HepG2 (cell line): Measurements from ENCODE around the gene CLEC16A. TPM values are rescaled to one million over a fixed set of nuclear protein-coding genes. Genes with fewer than 3 reads are reported as not detected.

Experiments
- ATAC-seq: fragments of 200-7000 bp; cut with Tn5 transposase; 3 replicates; pipeline ENCODE4 v1.9.1; 2020; ENCODE audit warnings: mild to moderate bottlenecking, moderate library complexity
- BruUV-seq: library from RNA; stranded (reverse); fragments of 400-500 nt; replicated peaks from 2 replicates; lab custom pipeline; 2021; lab: Mats Ljungman, UMichigan
- CTCF ChIA-PET: fragments of 300-600 bp; formaldehyde crosslinking; extraction: SDS; loops from one replicate; lab custom pipeline; 2021; ENCODE audit warnings: low total read pairs, inconsistent platforms, low intra/inter-chr PET ratio; lab: Yijun Ruan, JAX
- POLR2A ChIA-PET: fragments of 350-600 bp; sonication (Branson Sonifier 250); formaldehyde crosslinking; loops from one replicate; lab custom pipeline; 2020; ENCODE audit warnings: antibody characterized with exemption, inconsistent platforms; lab: Yijun Ruan, JAX
- DNase-seq: peaks from one replicate; pipeline ENCODE4 v3.0.0-alpha.2; 2015; ENCODE audit warnings: low spot score
- FAIRE-seq: peaks from 3 replicates; lab custom pipeline; 2011; peaks lifted over from hg19 to GRCh38; lab: Jason Lieb, UNC
- H2AFZ ChIP-seq: one replicate; pipeline ENCODE4 v1.6.1; 2011; ENCODE audit warnings: low read length, inconsistent platforms
- H3K27ac ChIP-seq: fragments of 300-600 bp; 3 replicates; pipeline ENCODE4 v1.8.0; 2011; ENCODE audit warnings: mixed run types, mild to moderate bottlenecking, mixed read lengths, low read length, inconsistent platforms; ENCODE audit not compliant: insufficient read depth; ENCODE audit errors: extremely low read length
- H3K27me3 ChIP-seq, 2 experiments: fragments of 200-600 bp in 1 of 2; 2 replicates in 1 of 2; 3 replicates in 1 of 2; pipeline versions ENCODE4 v1.6.0 to v1.8.0; 2011; ENCODE audit warnings: low read length in 2 of 2, mild to moderate bottlenecking in 2 of 2, moderate library complexity in 2 of 2, inconsistent platforms in 1 of 2; ENCODE audit not compliant: insufficient read depth in 2 of 2, control insufficient read depth in 1 of 2
- H3K36me3 ChIP-seq, 2 experiments: fragments of 200-600 bp in 1 of 2; replicated peaks in 1 of 2; 2 replicates in 1 of 2; 3 replicates in 1 of 2; pipeline versions ENCODE4 v1.5.1 to v1.8.0; 2011; ENCODE audit warnings: low read length in 2 of 2, inconsistent platforms in 1 of 2; ENCODE audit not compliant: insufficient read depth in 2 of 2, control insufficient read depth in 1 of 2
- H3K4me1 ChIP-seq: 2 replicates; pipeline ENCODE4 v1.5.1; 2012; ENCODE audit warnings: low read length, inconsistent platforms; ENCODE audit not compliant: insufficient read depth
- H3K4me2 ChIP-seq: 2 replicates; pipeline ENCODE4 v1.6.0; 2011; ENCODE audit warnings: low read depth, low read length, inconsistent platforms
- H3K4me3 ChIP-seq, 3 experiments: fragments of 200-600 bp in 1 of 3; sonication (generic), shearing (Covaris generic) in 1 of 3; replicated peaks in 1 of 3; 2 replicates each; pipeline ENCODE4 v1.5.1; 2011 to 2016; ENCODE audit warnings: low read length in 3 of 3, inconsistent platforms in 2 of 3, low read depth in 2 of 3, mild to moderate bottlenecking in 2 of 3, control low read depth in 1 of 3, mixed read lengths in 1 of 3; ENCODE audit not compliant: insufficient read depth in 1 of 3
- H3K79me2 ChIP-seq: one replicate; pipeline ENCODE4 v1.6.1; 2011; ENCODE audit warnings: low read length, inconsistent platforms; ENCODE audit not compliant: insufficient read depth
- H3K9ac ChIP-seq: 2 replicates; pipeline ENCODE4 v1.6.0; 2011; ENCODE audit warnings: mild to moderate bottlenecking, low read depth, low read length, inconsistent platforms; ENCODE audit not compliant: insufficient read depth
- H3K9me3 ChIP-seq: 2 replicates; pipeline ENCODE4 v1.5.1; 2012; ENCODE audit warnings: mild to moderate bottlenecking, low read length
- H4K20me1 ChIP-seq: 2 replicates; pipeline ENCODE4 v1.6.0; 2011; ENCODE audit warnings: inconsistent platforms, mild to moderate bottlenecking, low read length, moderate library complexity; ENCODE audit not compliant: insufficient read depth
- CSRNP2 ChIP-seq: sonication (generic); formaldehyde crosslinking; conservative IDR thresholded peaks from 2 replicates; pipeline ENCODE4 v1.8.0; 2022; ENCODE audit warnings: low read depth, missing genetic modification reagents
- EP300 ChIP-seq, 3 experiments: sonication (generic) in 1 of 3; formaldehyde crosslinking in 1 of 3; IDR thresholded peaks; 2 replicates each; pipeline versions ENCODE4 v1.5.1 to v1.6.1; 2011 to 2020; ENCODE audit warnings: low read depth in 2 of 3, low read length in 2 of 3, borderline replicate concordance in 1 of 3, improper control_type of control experiment in 1 of 3, mild to moderate bottlenecking in 1 of 3, missing genetic modification reagents in 1 of 3, moderate library complexity in 1 of 3
- ETV5 ChIP-seq: IDR thresholded peaks from 2 replicates; pipeline ENCODE4 v1.6.1; 2018; ENCODE audit warnings: missing biosample characterization, missing genetic modification reagents, inconsistent platforms, borderline replicate concordance
- FOSL2 ChIP-seq: sonication (generic); formaldehyde crosslinking; IDR thresholded peaks from 2 replicates; pipeline ENCODE4 v1.4.0; 2020; ENCODE audit warnings: missing genetic modification reagents
- KAT2B ChIP-seq: fragments of 150-350 bp; IDR thresholded peaks from 2 replicates; pipeline ENCODE4 v1.6.1; 2014; ENCODE audit warnings: low read depth, low read length, borderline replicate concordance
- KDM2A ChIP-seq: sonication (generic); formaldehyde crosslinking; IDR thresholded peaks from 2 replicates; pipeline ENCODE4 v1.4.0; 2020; ENCODE audit warnings: low read depth, missing genetic modification reagents, borderline replicate concordance
- KLF11 ChIP-seq: IDR thresholded peaks from 2 replicates; pipeline ENCODE4 v1.6.1; 2016; ENCODE audit warnings: missing compliant biosample characterization
- SALL1 ChIP-seq: sonication (generic); formaldehyde crosslinking; IDR thresholded peaks from 2 replicates; pipeline ENCODE4 v1.8.0; 2022; ENCODE audit warnings: mild to moderate bottlenecking, missing genetic modification reagents
- TFAP4 ChIP-seq: sonication (generic); IDR thresholded peaks from 2 replicates; pipeline ENCODE4 v1.6.1; 2016; ENCODE audit warnings: low read depth, borderline replicate concordance
- ZBTB33 ChIP-seq: sonication (generic); formaldehyde crosslinking; IDR thresholded peaks from 2 replicates; pipeline ENCODE4 v1.4.0; 2020; ENCODE audit warnings: missing genetic modification reagents
- ZNF747 ChIP-seq: sonication (generic); formaldehyde crosslinking; IDR thresholded peaks from 2 replicates; pipeline ENCODE4 v1.8.1; 2023; ENCODE audit warnings: missing genetic modification reagents, mild to moderate bottlenecking, borderline replicate concordance
- WGBS: methylation state at CpG from one replicate; pipeline ENCODE4 v1.1.6; 2017; ENCODE audit warnings: low lambda C conversion rate; 5-methylcytosine and 5-hydroxymethylcytosine counted together
- in situ Hi-C: cut with HindIII; loops from 2 replicates; pipeline ENCODE4 v1.10.0; 2017; ENCODE audit warnings: low pct_unique_long_range_greater_than_20kb; ENCODE audit not compliant: extremely low pct_ligation_motif_present
- intact Hi-C: fragments of 100-400 bp; cut with micrococcal nuclease; formaldehyde crosslinking; loops from one replicate; pipeline ENCODE4 v1.10.0; 2022; ENCODE audit not compliant: unreplicated experiment
- polyA plus RNA-seq, 8 experiments: library from polyadenylated mRNA; depleted of rRNA in 3 of 8; stranded (reverse) in 7 of 8; unstranded in 1 of 8; fragments of >200 nt; fragmentation: Illumina TruSeq in 4 of 8; extraction: Trizol in 4 of 8; gene quantifications; 2 replicates each; pipeline versions ENCODE4 v1.2.1 to v1.2.3, GENCODE V29; 2011 to 2016; ENCODE audit warnings: low read depth in 4 of 8, missing spikeins in 1 of 8, mixed read lengths in 1 of 8; ENCODE audit not compliant: insufficient read depth in 1 of 8
- total RNA-seq, 5 experiments: library from RNA; depleted of rRNA; stranded (reverse); fragments of >200 nt; fragmentation: Illumina TruSeq; extraction: Trizol; gene quantifications; 2 replicates each; pipeline ENCODE4 v1.2.3, GENCODE V29; 2016; ENCODE audit warnings: low read depth in 1 of 5
- TF ChIP-seq, protein P1 (sequence below): sonication (generic); formaldehyde crosslinking; IDR thresholded peaks from 2 replicates; pipeline ENCODE4 v1.5.0; 2020; ENCODE audit warnings: missing genetic modification reagents
- TF ChIP-seq, protein P2 (sequence below): sonication (generic); formaldehyde crosslinking; IDR thresholded peaks from 2 replicates; pipeline ENCODE4 v1.4.0; 2020; ENCODE audit warnings: missing genetic modification reagents
- TF ChIP-seq, protein P3 (sequence below): sonication (generic); formaldehyde crosslinking; IDR thresholded peaks from 2 replicates; pipeline ENCODE4 v1.9.0; 2021; ENCODE audit warnings: missing genetic modification reagents, mild to moderate bottlenecking, borderline replicate concordance

The CLEC16A gene
- total and polyA plus RNA-seq, 2 of the 13 experiments (the other 11 are each of a cell fraction or from before 2014, with no cell fraction given), result 8.5 to 10.3 TPM

- FAIRE-seq (no peak), DNase-seq (peak; percentile 62), ATAC-seq (peak; percentile 10)
- Histone ChIP-seq H2AFZ (no peak overlapping the region), H3K27ac (no peak overlapping the region), H4K20me1 (peaks cover 12% of the 10 kb centered on the region; the same call in 1 of the 2 replicates), H3K27me3 (no peaks in the 10 kb centered on the region), H3K4me1 (peaks cover 37% of the 10 kb centered on the region), H3K9ac (no peak overlapping the region), H3K9me3 (no peaks in the 10 kb centered on the region), H3K4me3 (no peak overlapping the region; a peak in 1 of 6 replicates), H3K79me2 (no peaks in the 10 kb centered on the region), H3K4me2 (peak overlapping the region; percentile 38), H3K36me3 (no peaks in the 10 kb centered on the region)
- 12% methylated on average over 8 of the region's 8 CpGs for WGBS
- no TSS peak for BruUV-seq
- in situ Hi-C loops (no loop called here), intact Hi-C loops (no loop called here)
- ChIA-PET POLR2A (interaction anchor here (0.6 to 2.5 kb wide), 10 partner anchors 11 to 231 kb away, joined by 3 to 20 read pairs (median 4); partner anchors contain the start of gene SOCS1), CTCF (no interaction called here)
- TF ChIP-seq, protein P1, sequence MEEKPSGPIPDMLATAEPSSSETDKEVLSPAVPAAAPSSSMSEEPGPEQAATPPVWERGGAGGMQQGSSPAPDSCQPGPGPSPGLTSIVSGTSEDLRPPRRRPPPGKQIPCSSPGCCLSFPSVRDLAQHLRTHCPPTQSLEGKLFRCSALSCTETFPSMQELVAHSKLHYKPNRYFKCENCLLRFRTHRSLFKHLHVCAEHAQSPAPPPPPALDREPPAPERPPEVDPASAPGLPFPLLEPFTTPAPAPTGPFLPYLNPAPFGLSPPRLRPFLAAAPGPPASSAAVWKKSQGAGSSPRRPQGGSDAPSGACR, result no peak
- TF ChIP-seq TFAP4 (peak; percentile 68; the same call in 1 of the 2 replicates), ZBTB33 (0 out of 2 replicates have a peak, but pooled peaks have one; percentile 13), SALL1 (CRISPR knock-in tag) (peak; percentile 36; the same call in 1 of the 2 replicates), FOSL2 (CRISPR knock-in tag) (peak; percentile 70), ETV5 (CRISPR knock-in tag) (0 out of 2 replicates have a peak, but pooled peaks have one; percentile 33), CSRNP2 (CRISPR knock-in tag) (no peak), EP300 (IDR thresholded peaks at IDR 0.05; ENCODE audit: low read depth in 2 of 2, low read length in 2 of 2) (0 out of 4 replicates have a peak, but pooled peaks of 1 of the 2 experiments have one; percentile 28), EP300 (CRISPR knock-in tag; IDR thresholded peaks at IDR 0.05; ENCODE audit: borderline replicate concordance) (no peak; the same call in 1 of the 2 replicates), KAT2B (no peak), KLF11 (CRISPR knock-in tag) (0 out of 2 replicates have a peak, but pooled peaks have one; percentile 14), ZNF747 (peak; percentile 3; the same call in 1 of the 2 replicates), KDM2A (CRISPR knock-in tag) (0 out of 2 replicates have a peak, but pooled peaks have one; percentile 26)
- TF ChIP-seq, protein P2, sequence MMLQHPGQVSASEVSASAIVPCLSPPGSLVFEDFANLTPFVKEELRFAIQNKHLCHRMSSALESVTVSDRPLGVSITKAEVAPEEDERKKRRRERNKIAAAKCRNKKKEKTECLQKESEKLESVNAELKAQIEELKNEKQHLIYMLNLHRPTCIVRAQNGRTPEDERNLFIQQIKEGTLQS (CRISPR knock-in tag), result peak; percentile 44; the same call in 1 of the 2 replicates
- TF ChIP-seq, protein P3, sequence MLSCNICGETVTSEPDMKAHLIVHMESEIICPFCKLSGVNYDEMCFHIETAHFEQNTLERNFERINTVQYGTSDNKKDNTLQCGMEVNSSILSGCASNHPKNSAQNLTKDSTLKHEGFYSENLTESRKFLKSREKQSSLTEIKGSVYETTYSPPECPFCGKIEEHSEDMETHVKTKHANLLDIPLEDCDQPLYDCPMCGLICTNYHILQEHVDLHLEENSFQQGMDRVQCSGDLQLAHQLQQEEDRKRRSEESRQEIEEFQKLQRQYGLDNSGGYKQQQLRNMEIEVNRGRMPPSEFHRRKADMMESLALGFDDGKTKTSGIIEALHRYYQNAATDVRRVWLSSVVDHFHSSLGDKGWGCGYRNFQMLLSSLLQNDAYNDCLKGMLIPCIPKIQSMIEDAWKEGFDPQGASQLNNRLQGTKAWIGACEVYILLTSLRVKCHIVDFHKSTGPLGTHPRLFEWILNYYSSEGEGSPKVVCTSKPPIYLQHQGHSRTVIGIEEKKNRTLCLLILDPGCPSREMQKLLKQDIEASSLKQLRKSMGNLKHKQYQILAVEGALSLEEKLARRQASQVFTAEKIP (CRISPR knock-in tag), result no peak
Observed at GRCh38 chr16:11140098-11140375, 195.7 kb downstream of the CLEC16A start.
